H1 (cell line): ENCODE results near the gene TMEM145. TPM values are rescaled to one million over a fixed set of nuclear protein-coding genes. Genes with fewer than 3 reads are reported as not detected.

ENCODE experiments used
- ATF3 ChIP-seq: IDR thresholded peaks from 2 replicates; pipeline ENCODE4 v1.6.1; 2011; ENCODE audit warnings: low read depth, mild to moderate bottlenecking, low read length; ENCODE audit not compliant: insufficient read depth
- CHD2 ChIP-seq: IDR thresholded peaks from 2 replicates; pipeline ENCODE4 v1.6.1; 2012; ENCODE audit warnings: low read length, improper control_type of control experiment
- EGR1 ChIP-seq: IDR thresholded peaks from 2 replicates; pipeline ENCODE4 v1.6.1; 2011; ENCODE audit warnings: low read depth, low read length, borderline replicate concordance
- EZH2 ChIP-seq: fragments of 200-600 bp; sonication (generic); IDR thresholded peaks from 2 replicates; pipeline ENCODE4 v1.7.1; 2012; ENCODE audit warnings: low read depth, mild to moderate bottlenecking, moderate library complexity, low read length, inconsistent platforms; ENCODE audit not compliant: severe bottlenecking
- FOSL1 ChIP-seq: IDR thresholded peaks from 2 replicates; pipeline ENCODE4 v1.6.1; 2011; ENCODE audit warnings: mild to moderate bottlenecking, low read depth, low read length, moderate library complexity; ENCODE audit not compliant: insufficient read depth
- GABPA ChIP-seq: IDR thresholded peaks from 2 replicates; pipeline ENCODE4 v1.6.1; 2011; ENCODE audit warnings: mild to moderate bottlenecking, low read length, moderate library complexity, borderline replicate concordance; ENCODE audit not compliant: insufficient read depth
- KDM1A ChIP-seq: fragments of 200-600, 300-600 bp; sonication (generic); IDR thresholded peaks from 2 replicates; pipeline ENCODE4 v1.7.1; 2016; ENCODE audit warnings: mild to moderate bottlenecking, low read length, borderline replicate concordance
- KDM4A ChIP-seq: IDR thresholded peaks from one replicate; pipeline ENCODE4 v1.7.1; 2012; ENCODE audit warnings: low read depth, mild to moderate bottlenecking, moderate library complexity, low read length, inconsistent platforms; ENCODE audit not compliant: severe bottlenecking
- KDM5A ChIP-seq: fragments of 200-600 bp; IDR thresholded peaks from 2 replicates; pipeline ENCODE4 v1.7.1; 2012; ENCODE audit warnings: mild to moderate bottlenecking, low read length, inconsistent platforms, mixed read lengths
- MAFK ChIP-seq: IDR thresholded peaks from 2 replicates; pipeline ENCODE4 v1.6.1; 2012; ENCODE audit warnings: low read depth, mild to moderate bottlenecking, improper control_type of control experiment, low read length
- POLR2AphosphoS5 ChIP-seq: IDR thresholded peaks from 2 replicates; pipeline ENCODE4 v1.6.1; 2011; ENCODE audit warnings: low read depth, low read length
- POU5F1 ChIP-seq: IDR thresholded peaks from 2 replicates; pipeline ENCODE4 v1.6.1; 2011; ENCODE audit warnings: low read depth, mild to moderate bottlenecking, low read length, moderate library complexity
- RNF2 ChIP-seq: fragments of 200-900, 300-1000 bp; sonication (generic); IDR thresholded peaks from 2 replicates; pipeline ENCODE4 v1.7.1; 2016; ENCODE audit warnings: borderline replicate concordance, low read depth, mild to moderate bottlenecking, antibody characterized with exemption, low read length; ENCODE audit not compliant: poor library complexity, severe bottlenecking; ENCODE audit errors: missing control alignments
- SIX5 ChIP-seq: IDR thresholded peaks from 2 replicates; pipeline ENCODE4 v1.6.1; 2011; ENCODE audit warnings: mild to moderate bottlenecking, low read depth, low read length
- SP2 ChIP-seq: IDR thresholded peaks from 2 replicates; pipeline ENCODE4 v1.6.1; 2012; ENCODE audit warnings: mild to moderate bottlenecking, low read length, inconsistent platforms
- SP4 ChIP-seq: IDR thresholded peaks from 2 replicates; pipeline ENCODE4 v1.6.1; 2012; ENCODE audit warnings: low read length, inconsistent platforms
- SRF ChIP-seq: IDR thresholded peaks from 2 replicates; pipeline ENCODE4 v1.6.1; 2011; ENCODE audit warnings: mild to moderate bottlenecking, low read depth, low read length, moderate library complexity
- TAF7 ChIP-seq: optimal IDR thresholded peaks from 2 replicates; pipeline ENCODE3; 2011; ENCODE audit warnings: low read depth, mild to moderate bottlenecking, inconsistent platforms, low read length, moderate library complexity, borderline replicate concordance
- TCF12 ChIP-seq: IDR thresholded peaks from 2 replicates; pipeline ENCODE4 v1.6.1; 2011; ENCODE audit warnings: low read depth, mild to moderate bottlenecking, low read length
- TEAD4 ChIP-seq: IDR thresholded peaks from 2 replicates; pipeline ENCODE4 v1.6.1; 2012; ENCODE audit warnings: low read depth, low read length, inconsistent platforms, mixed read lengths
- polyA plus RNA-seq, 7 experiments: library from polyadenylated mRNA; depleted of rRNA in 3 of 7; stranded (reverse) in 5 of 7; unstranded in 2 of 7; fragments of >200 nt in 5 of 7; fragments of 200-250 nt in 2 of 7; gene quantifications; 1 replicate in 5 of 7; 2 replicates in 1 of 7; 4 replicates in 1 of 7; pipeline versions ENCODE4 v1.2.1 to v1.2.3, GENCODE V29; 2011 to 2013; ENCODE audit warnings: missing spikeins in 2 of 7, mixed read lengths in 2 of 7
- total RNA-seq: library from RNA; stranded (reverse); fragmentation: NEBNext Ultra II Directional; extraction: Animal tissue kit (Norgen Biotek cat#: 25700); gene quantifications from 2 replicates; pipeline ENCODE4 v1.2.1, GENCODE V29; 2021
- TF ChIP-seq, protein P1 (sequence below): IDR thresholded peaks from 2 replicates; pipeline ENCODE4 v1.6.1; 2012; ENCODE audit warnings: low read length, inconsistent platforms

Gene TMEM145
- total and polyA plus RNA-seq, 2 of the 8 experiments (the other 6 are each of a cell fraction or from before 2014, with no cell fraction given): 2.3 to 4.7 TPM

- TF ChIP-seq TCF12 (no peak), GABPA (no peak), ATF3 (no peak), FOSL1 (no peak), KDM4A (peak; percentile 85), CHD2 (no peak), KDM1A (no peak), TAF7 (no peak), TEAD4 (no peak), RNF2 (no peak), KDM5A (no peak), POLR2AphosphoS5 (no peak), MAFK (no peak), EGR1 (no peak), SP4 (no peak), POU5F1 (no peak), SP2 (no peak), SIX5 (no peak), EZH2 (no peak), SRF (no peak)
- TF ChIP-seq, protein P1, sequence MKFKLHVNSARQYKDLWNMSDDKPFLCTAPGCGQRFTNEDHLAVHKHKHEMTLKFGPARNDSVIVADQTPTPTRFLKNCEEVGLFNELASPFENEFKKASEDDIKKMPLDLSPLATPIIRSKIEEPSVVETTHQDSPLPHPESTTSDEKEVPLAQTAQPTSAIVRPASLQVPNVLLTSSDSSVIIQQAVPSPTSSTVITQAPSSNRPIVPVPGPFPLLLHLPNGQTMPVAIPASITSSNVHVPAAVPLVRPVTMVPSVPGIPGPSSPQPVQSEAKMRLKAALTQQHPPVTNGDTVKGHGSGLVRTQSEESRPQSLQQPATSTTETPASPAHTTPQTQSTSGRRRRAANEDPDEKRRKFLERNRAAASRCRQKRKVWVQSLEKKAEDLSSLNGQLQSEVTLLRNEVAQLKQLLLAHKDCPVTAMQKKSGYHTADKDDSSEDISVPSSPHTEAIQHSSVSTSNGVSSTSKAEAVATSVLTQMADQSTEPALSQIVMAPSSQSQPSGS: no peak
Observed at GRCh38 chr19:42313096-42313839, at the start of gene TMEM145 (continued).
